NB4 (cell line): ENCODE results near the gene PPP1R2B.

Experiments used
- DNase-seq: peaks from one replicate; pipeline ENCODE4 v3.0.0; 2010; ENCODE audit warnings: low read depth
- H3K4me3 ChIP-seq: one replicate; pipeline ENCODE4 v1.5.1; 2011; ENCODE audit warnings: mild to moderate bottlenecking, low read depth, low read length, moderate library complexity
- MYC ChIP-seq: IDR thresholded peaks from 2 replicates; pipeline ENCODE4 v1.6.1; 2011; ENCODE audit warnings: low read depth, low read length

The PPP1R2B gene

DNA sequence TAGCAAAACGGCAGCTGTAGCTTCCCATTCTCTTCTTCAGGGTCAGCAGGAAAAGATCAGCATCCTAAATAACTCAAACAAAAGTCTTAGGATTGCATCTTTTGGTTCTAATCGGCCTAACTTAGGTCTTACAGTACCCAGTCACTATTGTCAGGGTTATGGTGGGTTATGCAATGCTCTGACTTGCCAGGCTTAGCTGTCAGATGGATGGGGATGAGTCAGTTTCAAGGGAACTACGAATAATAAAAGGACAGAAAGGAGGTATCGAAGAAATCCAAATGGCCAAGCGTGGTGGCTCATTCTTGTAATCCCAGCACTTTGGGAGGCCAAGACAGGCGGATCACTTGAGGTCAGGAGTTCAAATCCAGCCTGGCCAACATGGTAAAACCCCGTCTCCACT lies 46.5 kb downstream of the PPP1R2B start:
- no peak for TF ChIP-seq MYC
- no peak overlapping the region for H3K4me3 ChIP-seq
- peak; percentile 12 for DNase-seq
